GM12878 (cell line): Measurements from ENCODE around the gene NDUFB7. TPM values are rescaled to one million over a fixed set of nuclear protein-coding genes. Genes with fewer than 3 reads are reported as not detected.

Experiments
- ATAC-seq: fragments of 200-7000 bp; cut with Tn5 transposase; 3 replicates; pipeline ENCODE4 v1.9.1; 2020; ENCODE audit warnings: mild to moderate bottlenecking, moderate library complexity
- BruUV-seq: library from RNA; stranded (reverse); fragments of 400-500 nt; replicated peaks from 2 replicates; lab custom pipeline; 2021; lab: Mats Ljungman, UMichigan
- CTCF ChIA-PET: fragments of 300-600 bp; sonication (Branson Sonifier 250); formaldehyde crosslinking; extraction: SDS; loops from one replicate; lab custom pipeline; 2021; ENCODE audit warnings: inconsistent platforms; lab: Yijun Ruan, JAX
- POLR2A ChIA-PET: fragments of 350-600 bp; formaldehyde crosslinking; extraction: SDS; loops from one replicate; lab custom pipeline; 2021; ENCODE audit warnings: inconsistent platforms; lab: Charles Lee
- RAD21 ChIA-PET: fragments of 300-600 bp; sonication (Branson Sonifier 250); formaldehyde crosslinking; loops from one replicate; lab custom pipeline; 2023; ENCODE audit warnings: antibody characterized with exemption; ENCODE audit not compliant: unreplicated experiment; lab: Charles Lee
- SMC1A ChIA-PET: fragments of 300-600 bp; sonication (Branson Sonifier 250); formaldehyde crosslinking; loops from one replicate; lab custom pipeline; 2023; ENCODE audit not compliant: unreplicated experiment, uncharacterized antibody; lab: Charles Lee
- DNase-seq: peaks from one replicate; pipeline ENCODE4 v3.0.0-alpha.2; 2011; ENCODE audit warnings: low read depth, low spot score
- FAIRE-seq: peaks from 3 replicates; lab custom pipeline; 2011; peaks lifted over from hg19 to GRCh38; lab: Jason Lieb, UNC
- H2AFZ ChIP-seq: 2 replicates; pipeline ENCODE4 v1.6.0; 2011; ENCODE audit warnings: low read depth, low read length, control low read depth; ENCODE audit not compliant: control insufficient read depth
- H3K27ac ChIP-seq: 2 replicates; pipeline ENCODE4 v1.5.1; 2011; ENCODE audit warnings: control low read depth; ENCODE audit not compliant: control insufficient read depth, insufficient read depth
- H3K27me3 ChIP-seq, 2 experiments: replicated peaks in 1 of 2; 2 replicates each; pipeline versions ENCODE4 v1.6.0 to v1.6.1; 2011; ENCODE audit warnings: low read length in 1 of 2; ENCODE audit not compliant: control insufficient read depth in 2 of 2, insufficient read depth in 2 of 2
- H3K36me3 ChIP-seq, 2 experiments: 2 replicates each; pipeline ENCODE4 v1.5.1; 2011; ENCODE audit warnings: low read length in 1 of 2; ENCODE audit not compliant: control insufficient read depth in 2 of 2, insufficient read depth in 2 of 2
- H3K4me1 ChIP-seq: 2 replicates; pipeline ENCODE4 v1.6.1; 2011; ENCODE audit warnings: mild to moderate bottlenecking, low read length, moderate library complexity, mixed read lengths; ENCODE audit not compliant: control insufficient read depth, insufficient read depth
- H3K4me2 ChIP-seq: 2 replicates; pipeline ENCODE4 v1.6.0; 2011; ENCODE audit warnings: control low read depth; ENCODE audit not compliant: control insufficient read depth, insufficient read depth
- H3K4me3 ChIP-seq: fragments of 200-600 bp; sonication (generic); 2 replicates; pipeline ENCODE4 v1.5.1; 2016
- H3K79me2 ChIP-seq: 2 replicates; pipeline ENCODE4 v1.6.0; 2011; ENCODE audit warnings: low read length; ENCODE audit not compliant: control insufficient read depth, insufficient read depth
- H3K9ac ChIP-seq: 2 replicates; pipeline ENCODE4 v1.8.0; 2011; ENCODE audit warnings: low read length, control low read depth, mixed read lengths; ENCODE audit not compliant: control insufficient read depth, insufficient read depth
- H3K9me3 ChIP-seq: replicated peaks from 3 replicates; pipeline ENCODE4 v1.5.1; 2011; ENCODE audit warnings: mild to moderate bottlenecking, low read length; ENCODE audit not compliant: control insufficient read depth, insufficient read depth
- H4K20me1 ChIP-seq: 2 replicates; pipeline ENCODE4 v1.6.0; 2011; ENCODE audit not compliant: control insufficient read depth, insufficient read depth
- BCL11A ChIP-seq: IDR thresholded peaks from 2 replicates; pipeline ENCODE4 v1.6.1; 2011; ENCODE audit warnings: low read depth, low read length
- CREM ChIP-seq: IDR thresholded peaks from 2 replicates; pipeline ENCODE4 v1.6.1; 2014; ENCODE audit warnings: antibody characterized with exemption, low read depth
- EED ChIP-seq: sonication (generic); IDR thresholded peaks from 2 replicates; pipeline ENCODE4 v1.6.1; 2016; ENCODE audit warnings: antibody characterized with exemption, low read depth
- GATAD2B ChIP-seq: fragments of 450-650 bp; conservative IDR thresholded peaks from 2 replicates; pipeline ENCODE4 v1.6.1; 2017; ENCODE audit warnings: low read depth, mild to moderate bottlenecking, moderate library complexity
- HDGF ChIP-seq: fragments of 450-650 bp; IDR thresholded peaks from 2 replicates; pipeline ENCODE4 v1.6.1; 2016; ENCODE audit warnings: antibody characterized with exemption
- IKZF1 ChIP-seq: fragments of 450-650 bp; conservative IDR thresholded peaks from 2 replicates; pipeline ENCODE4 v1.6.1; 2017; ENCODE audit warnings: antibody characterized with exemption, mild to moderate bottlenecking
- RBBP5 ChIP-seq: fragments of 200-600 bp; sonication (generic); conservative IDR thresholded peaks from 2 replicates; pipeline ENCODE4 v1.6.1; 2016
- SMARCA5 ChIP-seq: fragments of 450-650 bp; IDR thresholded peaks from 2 replicates; pipeline ENCODE4 v1.6.1; 2017; ENCODE audit warnings: mild to moderate bottlenecking
- SREBF1 ChIP-seq: IDR thresholded peaks from 2 replicates; pipeline ENCODE4 v1.6.1; 2012; ENCODE audit warnings: mild to moderate bottlenecking, low read length
- TCF3 ChIP-seq: IDR thresholded peaks from 2 replicates; pipeline ENCODE4 v1.6.1; 2012; ENCODE audit warnings: low read depth, mild to moderate bottlenecking, low read length, borderline replicate concordance; ENCODE audit not compliant: insufficient read depth
- YY1 ChIP-seq: IDR thresholded peaks from 2 replicates; pipeline ENCODE4 v1.6.1; 2011; ENCODE audit warnings: low read depth, mild to moderate bottlenecking, low read length
- ZNF207 ChIP-seq: fragments of 450-650 bp; IDR thresholded peaks from 2 replicates; pipeline ENCODE4 v1.6.1; 2014; ENCODE audit warnings: antibody characterized with exemption, mild to moderate bottlenecking, borderline replicate concordance
- ZNF24 ChIP-seq: fragments of 450-650 bp; IDR thresholded peaks from 2 replicates; pipeline ENCODE4 v1.6.1; 2017; ENCODE audit warnings: antibody characterized with exemption, mild to moderate bottlenecking
- ZZZ3 ChIP-seq: IDR thresholded peaks from 2 replicates; pipeline ENCODE4 v1.6.1; 2011; ENCODE audit warnings: low read depth; ENCODE audit not compliant: control insufficient read depth, insufficient read length
- WGBS: methylation state at CpG from one replicate; pipeline ENCODE4 v1.1.6; 2016; ENCODE audit warnings: low lambda C conversion rate; ENCODE audit not compliant: insufficient replicate concordance, insufficient coverage; ENCODE audit errors: missing lambda C conversion rate; 5-methylcytosine and 5-hydroxymethylcytosine counted together
- in situ Hi-C: fragments of 300-500 bp; cut with MboI; formaldehyde crosslinking; loops from 9 replicates; pipeline ENCODE4 v1.14.3; 2018; ENCODE audit warnings: mixed read lengths
- intact Hi-C: fragments of 100-400 bp; cut with micrococcal nuclease; formaldehyde crosslinking; loops from one replicate; pipeline ENCODE4 v1.14.2; 2022; ENCODE audit not compliant: unreplicated experiment
- polyA plus RNA-seq, 11 experiments: library from polyadenylated mRNA; depleted of rRNA in 4 of 11; unstranded in 6 of 11; stranded (reverse) in 5 of 11; fragments of >200 nt; fragmentation: Nextera tagmentation in 4 of 11; fragmentation: Illumina TruSeq in 1 of 11; extraction: Ambion mirVana in 4 of 11; extraction: Trizol in 1 of 11; gene quantifications; 1 replicate in 1 of 11; 2 replicates in 10 of 11; pipeline versions ENCODE4 v1.2.1 to v1.2.3, GENCODE V29; 2011 to 2016; ENCODE audit warnings: inconsistent platforms in 2 of 11, missing spikeins in 2 of 11, low read depth in 1 of 11
- total RNA-seq, 4 experiments: library from RNA; depleted of rRNA in 3 of 4; stranded (reverse); fragments of >200 nt in 3 of 4; fragmentation: Illumina TruSeq in 1 of 4; extraction: Trizol in 1 of 4; gene quantifications; 2 replicates each; pipeline versions ENCODE4 v1.2.1 to v1.2.3, GENCODE V29; 2013 to 2021
- TF ChIP-seq, protein P1 (sequence below): fragments of 450-650 bp; IDR thresholded peaks from 2 replicates; pipeline ENCODE4 v1.6.1; 2016; ENCODE audit warnings: mild to moderate bottlenecking

The NDUFB7 gene
- total and polyA plus RNA-seq, 10 of the 15 experiments (the other 5 are each of a cell fraction or from before 2014, with no cell fraction given): 14.6 to 480 (median 182) TPM

GRCh38 chr19:14558370-14559066 is 13.3 kb downstream of the NDUFB7 start:
- H3K4me2 ChIP-seq: no peak overlapping the region
- H3K9me3 ChIP-seq: no peaks in the 10 kb centered on the region
- DNase-seq: no peak
- ChIA-PET SMC1A (no interaction called here), POLR2A (no interaction called here), RAD21 (no interaction called here), CTCF (interaction anchor here (2.0 to 5.1 kb wide), 2 partner anchors 44 to 128 kb away, joined by 5 to 51 read pairs; no protein-coding TSS in a partner anchor)
- no peak overlapping the region for H3K27ac ChIP-seq
- in situ Hi-C loops (no loop called here), intact Hi-C loops (loop anchor here (5.0 kb wide), 1 partner anchor 329 kb away; the partner anchor contains the start of gene OR7A17)
- no peak for TF ChIP-seq ZZZ3
- TF ChIP-seq RBBP5: no peak
- TF ChIP-seq TCF3: no peak
- no peak for ATAC-seq
- no peak overlapping the region for H3K4me3 ChIP-seq
- H4K20me1 ChIP-seq: no peaks in the 10 kb centered on the region
- no peak overlapping the region for H2AFZ ChIP-seq
- H3K4me1 ChIP-seq: peaks cover 13% of the 10 kb centered on the region
- H3K36me3 ChIP-seq: no peaks in the 10 kb centered on the region; a peak in 1 of 4 replicates
- H3K79me2 ChIP-seq: peaks cover 2% of the 10 kb centered on the region; the same call in 1 of the 2 replicates
- H3K9ac ChIP-seq: no peak overlapping the region
- 87% methylated on average over 23 of the region's 23 CpGs for WGBS
- no peak for FAIRE-seq
- no peaks in the 10 kb centered on the region for H3K27me3 ChIP-seq
- BruUV-seq: no TSS peak

GRCh38 chr19:14556662-14557188 is 15.1 kb downstream of the NDUFB7 start:
- H3K4me3 ChIP-seq: no peak overlapping the region
- peak overlapping the region; percentile 36 for H3K4me2 ChIP-seq
- no peaks in the 10 kb centered on the region; a peak in 1 of 4 replicates for H3K36me3 ChIP-seq
- WGBS: 3% methylated on average over 18 of the region's 18 CpGs
- ChIA-PET CTCF (interaction anchor here (0.7 to 5.1 kb wide), 27 partner anchors 9 to 773 kb away, joined by 3 to 51 read pairs (median 5); partner anchors contain the start of genes ADGRE3, ASF1B, DNAJB1 and GIPC1), SMC1A (interaction anchor here (0.8 to 2.8 kb wide), 6 partner anchors 13 to 131 kb away, joined by 3 to 21 read pairs (median 4); partner anchors contain the start of gene NDUFB7), RAD21 (interaction anchor here (0.5 to 1.5 kb wide), 9 partner anchors 17 to 195 kb away, joined by 3 to 11 read pairs (median 4); partner anchors contain the start of genes DNAJB1 and ZNF333), POLR2A (interaction anchor here (0.5 to 0.7 kb wide), 2 partner anchors 79 to 130 kb away, joined by 4 to 5 read pairs; no protein-coding TSS in a partner anchor)
- H3K4me1 ChIP-seq: peaks cover 9% of the 10 kb centered on the region
- FAIRE-seq: peak; percentile 95
- DNase-seq: no peak
- no peaks in the 10 kb centered on the region for H3K27me3 ChIP-seq
- no peak overlapping the region for H3K9ac ChIP-seq
- peak overlapping the region; percentile 46; the same call in 1 of the 2 replicates for H2AFZ ChIP-seq
- in situ Hi-C loops (no loop called here), intact Hi-C loops (loop anchor here (5.0 kb wide), 1 partner anchor 331 kb away; the partner anchor contains the start of gene OR7A17)
- no peaks in the 10 kb centered on the region for H4K20me1 ChIP-seq
- H3K27ac ChIP-seq: no peak overlapping the region
- peak; percentile 98 for ATAC-seq
- H3K9me3 ChIP-seq: no peaks in the 10 kb centered on the region
- BruUV-seq: no TSS peak
- peaks cover 2% of the 10 kb centered on the region; the same call in 1 of the 2 replicates for H3K79me2 ChIP-seq
- peak; percentile 59 for TF ChIP-seq GATAD2B
- TF ChIP-seq HDGF: peak; percentile 30; the same call in 1 of the 2 replicates
- TF ChIP-seq, protein P1, sequence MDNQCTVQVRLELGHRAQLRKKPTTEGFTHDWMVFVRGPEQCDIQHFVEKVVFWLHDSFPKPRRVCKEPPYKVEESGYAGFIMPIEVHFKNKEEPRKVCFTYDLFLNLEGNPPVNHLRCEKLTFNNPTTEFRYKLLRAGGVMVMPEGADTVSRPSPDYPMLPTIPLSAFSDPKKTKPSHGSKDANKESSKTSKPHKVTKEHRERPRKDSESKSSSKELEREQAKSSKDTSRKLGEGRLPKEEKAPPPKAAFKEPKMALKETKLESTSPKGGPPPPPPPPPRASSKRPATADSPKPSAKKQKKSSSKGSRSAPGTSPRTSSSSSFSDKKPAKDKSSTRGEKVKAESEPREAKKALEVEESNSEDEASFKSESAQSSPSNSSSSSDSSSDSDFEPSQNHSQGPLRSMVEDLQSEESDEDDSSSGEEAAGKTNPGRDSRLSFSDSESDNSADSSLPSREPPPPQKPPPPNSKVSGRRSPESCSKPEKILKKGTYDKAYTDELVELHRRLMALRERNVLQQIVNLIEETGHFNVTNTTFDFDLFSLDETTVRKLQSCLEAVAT: no peak
- TF ChIP-seq ZNF24: no peak
- peak; percentile 50; the same call in 1 of the 2 replicates for TF ChIP-seq EED
- 0 out of 2 replicates have a peak, but pooled peaks have one; percentile 43 for TF ChIP-seq ZNF207
- 0 out of 2 replicates have a peak, but pooled peaks have one; percentile 39 for TF ChIP-seq CREM
- TF ChIP-seq BCL11A: no peak
- TF ChIP-seq SMARCA5: peak; percentile 90
- no peak for TF ChIP-seq SREBF1
- peak; percentile 64 for TF ChIP-seq IKZF1
- 0 out of 2 replicates have a peak, but pooled peaks have one; percentile 16 for TF ChIP-seq TCF3
- no peak for TF ChIP-seq RBBP5
- peak; percentile 66 for TF ChIP-seq YY1
